ENCODE results near the gene HCN4. TPM values are rescaled to one million over a fixed set of nuclear protein-coding genes. Genes with fewer than 3 reads are reported as not detected.

Gene HCN4
- total and polyA plus RNA-seq, 8 donors: 0.09 to 1.1 (median 0.28) TPM

GRCh38 chr15:73323956-73324355 lies 44.8 kb downstream of the HCN4 start:
- 93 to 94% methylated on average over 16 of the region's 16 CpGs for WGBS, 2 donors
- H3K4me1 ChIP-seq: no peaks in the 10 kb centered on the region
- H3K27ac ChIP-seq: no peak overlapping the region
- no peaks in the 10 kb centered on the region for H3K27me3 ChIP-seq
- no peak overlapping the region for H3K4me3 ChIP-seq
- intact Hi-C loops (cut with DNase I): no loop called here
- ATAC-seq (no peak), FAIRE-seq (no peak), DNase-seq (peak in 2 of 6 donors; percentile 49 to 62)
- no peaks in the 10 kb centered on the region for H3K36me3 ChIP-seq
- TF ChIP-seq CTCF (IDR thresholded peaks at IDR 0.05): no peak
- H3K9me3 ChIP-seq: no peaks in the 10 kb centered on the region

- Histone ChIP-seq H3K4me1 (no peaks in the 10 kb centered on the region), H3K9me3 (no peaks in the 10 kb centered on the region), H3K36me3 (no peaks in the 10 kb centered on the region), H3K4me3 (no peak overlapping the region), H3K27me3 (no peaks in the 10 kb centered on the region), H3K27ac (no peak overlapping the region)
- FAIRE-seq (no peak), DNase-seq (peak in 1 of 6 donors; percentile 44), ATAC-seq (no peak)
- intact Hi-C loops (cut with DNase I): no loop called here
- no peak for TF ChIP-seq CTCF (IDR thresholded peaks at IDR 0.05)
- 81 to 92% methylated on average over 29 to 30 of the region's 30 CpGs for WGBS, 2 donors
Measured at GRCh38 chr15:73323374-73323955, 45.3 kb downstream of the HCN4 start.

GRCh38 chr15:73322665-73323373 lies 45.9 kb downstream of the HCN4 start:
- Histone ChIP-seq H3K4me1 (no peaks in the 10 kb centered on the region), H3K4me3 (no peak overlapping the region), H3K27me3 (no peaks in the 10 kb centered on the region), H3K9me3 (no peaks in the 10 kb centered on the region), H3K27ac (no peak overlapping the region), H3K36me3 (no peaks in the 10 kb centered on the region)
- ATAC-seq (no peak), DNase-seq (peak in 1 of 6 donors; percentile 60), FAIRE-seq (no peak)
- WGBS, 2 donors: 74 to 81% methylated on average over 33 to 38 of the region's 38 CpGs
- intact Hi-C loops (cut with DNase I): no loop called here
- TF ChIP-seq CTCF (IDR thresholded peaks at IDR 0.05): no peak

GRCh38 chr15:73321496-73322450 lies 47.0 kb downstream of the HCN4 start:
- TF ChIP-seq CTCF (IDR thresholded peaks at IDR 0.05): no peak

More at GRCh38 chr15:73321496-73322450, 47.0 kb downstream of the HCN4 start:
- Histone ChIP-seq H3K27me3 (no peaks in the 10 kb centered on the region), H3K4me1 (no peaks in the 10 kb centered on the region), H3K36me3 (no peaks in the 10 kb centered on the region), H3K27ac (no peak overlapping the region), H3K9me3 (no peaks in the 10 kb centered on the region), H3K4me3 (no peak overlapping the region)
- DNase-seq (peak in 1 of 6 donors; percentile 4), FAIRE-seq (no peak), ATAC-seq (no peak)
- WGBS, 2 donors: 73 to 74% methylated on average over 17 of the region's 17 CpGs
- intact Hi-C loops (cut with DNase I): no loop called here
